Stimulated activated naive CD8-positive, alpha-beta T cell treated with anti-CD3 and anti-CD28 coated beads, Interleukin-15, amount 100 ng/mL, for 72 hours (primary cell): ENCODE results near the gene GRIK1.
"Not testable (repeated sequence)": the region's sequence is repeated elsewhere in the genome, so short reads cannot be mapped to it uniquely, and the experiment has no call there.

Source experiments
- ATAC-seq: fragments of 150-1000 bp; cut with Tn5 transposase; 2 replicates; pipeline ENCODE4 v1.10.0; 2021; ENCODE audit warnings: mild to moderate bottlenecking, moderate library complexity
- DNase-seq, 2 donors: peaks; one replicate each; pipeline ENCODE4 v3.0.0; 2021 to 2022
- H3K27ac Mint-ChIP-seq, 2 donors: one replicate each; pipeline ENCODE4 v1.8.0; 2022; ENCODE audit warnings: mild to moderate bottlenecking in 2 of 2, mixed read lengths in 2 of 2, moderate library complexity in 2 of 2
- H3K27me3 Mint-ChIP-seq: one replicate; pipeline ENCODE4 v1.8.0; 2022; ENCODE audit warnings: mixed read lengths
- H3K4me1 Mint-ChIP-seq: one replicate; pipeline ENCODE4 v1.8.0; 2022; ENCODE audit warnings: mild to moderate bottlenecking, mixed read lengths
- H3K4me3 Mint-ChIP-seq, 2 donors: one replicate each; pipeline ENCODE4 v1.8.0; 2022; ENCODE audit warnings: mild to moderate bottlenecking in 2 of 2, mixed read lengths in 2 of 2, moderate library complexity in 1 of 2
- H3K9me3 Mint-ChIP-seq, 2 donors: one replicate each; pipeline ENCODE4 v1.8.0; 2022; ENCODE audit warnings: mixed read lengths in 2 of 2

GRIK1 gene

GRCh38 chr21:29637134-29637533 is 302.7 kb downstream of the GRIK1 start:
- H3K27ac Mint-ChIP-seq: no peak overlapping the region
- no peaks in the 10 kb centered on the region for H3K9me3 Mint-ChIP-seq

GRCh38 chr21:29634418-29634817 is 305.4 kb downstream of the GRIK1 start:
- H3K4me1 Mint-ChIP-seq: no peaks in the 10 kb centered on the region

More at GRCh38 chr21:29637134-29637533, 302.7 kb downstream of the GRIK1 start:
- H3K4me1 Mint-ChIP-seq: no peaks in the 10 kb centered on the region
- H3K4me3 Mint-ChIP-seq: no peak overlapping the region
- ATAC-seq (no peak), DNase-seq (no peak)
- H3K27me3 Mint-ChIP-seq: no peaks in the 10 kb centered on the region

GRCh38 chr21:29633756-29634155 is 306.0 kb downstream of the GRIK1 start:
- H3K4me3 Mint-ChIP-seq: no peak overlapping the region
- ATAC-seq (no peak), DNase-seq (no peak)
- no peak overlapping the region for H3K27ac Mint-ChIP-seq
- H3K9me3 Mint-ChIP-seq: no peaks in the 10 kb centered on the region
- no peaks in the 10 kb centered on the region for H3K27me3 Mint-ChIP-seq
- H3K4me1 Mint-ChIP-seq: no peaks in the 10 kb centered on the region

More at GRCh38 chr21:29634418-29634817, 305.4 kb downstream of the GRIK1 start:
- Mint-ChIP-seq H3K27ac (no peak overlapping the region), H3K4me3 (no peak overlapping the region), H3K9me3 (no peaks in the 10 kb centered on the region), H3K27me3 (no peaks in the 10 kb centered on the region)
- ATAC-seq: no peak
- no peak for DNase-seq

- H3K4me1 Mint-ChIP-seq: no peaks in the 10 kb centered on the region
- DNase-seq: no peak
- H3K27ac Mint-ChIP-seq: no peak overlapping the region
- H3K9me3 Mint-ChIP-seq: no peaks in the 10 kb centered on the region
- no peaks in the 10 kb centered on the region for H3K27me3 Mint-ChIP-seq
- ATAC-seq: no peak
- no peak overlapping the region for H3K4me3 Mint-ChIP-seq
These were observed 309.4 kb downstream of the GRIK1 start for GRCh38 chr21:29630441-29630840.

GRCh38 chr21:29627905-29628304 is 311.9 kb downstream of the GRIK1 start:
- H3K4me3 Mint-ChIP-seq: no peak overlapping the region
- no peak overlapping the region for H3K27ac Mint-ChIP-seq
- H3K27me3 Mint-ChIP-seq: no peaks in the 10 kb centered on the region
- ATAC-seq (no peak), DNase-seq (no peak)
- H3K9me3 Mint-ChIP-seq: peaks cover 0 to 4% of the 10 kb centered on the region in 2 donors
- no peaks in the 10 kb centered on the region for H3K4me1 Mint-ChIP-seq

GRCh38 chr21:29626801-29627470 is 312.9 kb downstream of the GRIK1 start:
- H3K4me1 Mint-ChIP-seq: no peaks in the 10 kb centered on the region
- ATAC-seq: no peak
- no peak overlapping the region for H3K27ac Mint-ChIP-seq
- peaks cover 0 to 6% of the 10 kb centered on the region in 2 donors for H3K9me3 Mint-ChIP-seq
- no peaks in the 10 kb centered on the region for H3K27me3 Mint-ChIP-seq
- H3K4me3 Mint-ChIP-seq: no peak overlapping the region
- DNase-seq: no peak

GRCh38 chr21:29625990-29626389 is 313.8 kb downstream of the GRIK1 start:
- Mint-ChIP-seq H3K4me1 (no peaks in the 10 kb centered on the region), H3K27me3 (no peaks in the 10 kb centered on the region), H3K27ac (no peak overlapping the region), H3K9me3 (peaks cover 0 to 6% of the 10 kb centered on the region in 2 donors), H3K4me3 (no peak overlapping the region)
- no peak for DNase-seq
- ATAC-seq: no peak

- Mint-ChIP-seq H3K4me3 (no peak overlapping the region), H3K9me3 (peaks cover 0 to 6% of the 10 kb centered on the region in 2 donors), H3K27me3 (no peaks in the 10 kb centered on the region), H3K4me1 (no peaks in the 10 kb centered on the region), H3K27ac (no peak overlapping the region)
- no peak for ATAC-seq
- no peak for DNase-seq
These were observed 315.0 kb downstream of the GRIK1 start for GRCh38 chr21:29624776-29625175.

- Mint-ChIP-seq H3K4me1 (no peaks in the 10 kb centered on the region), H3K27me3 (no peaks in the 10 kb centered on the region), H3K27ac (no peak overlapping the region), H3K4me3 (no peak overlapping the region), H3K9me3 (peaks cover 0 to 10% of the 10 kb centered on the region in 2 donors)
- ATAC-seq: no peak
- DNase-seq: no peak
These were observed 318.3 kb downstream of the GRIK1 start for GRCh38 chr21:29621525-29621924.

- Mint-ChIP-seq H3K4me3 (no peak overlapping the region), H3K9me3 (peaks cover 0 to 4% of the 10 kb centered on the region in 2 donors), H3K4me1 (no peaks in the 10 kb centered on the region), H3K27ac (no peak overlapping the region), H3K27me3 (no peaks in the 10 kb centered on the region)
- ATAC-seq: no peak
- DNase-seq: no peak
These were observed 323.5 kb downstream of the GRIK1 start for GRCh38 chr21:29616209-29616751.

GRCh38 chr21:29613877-29614276 is 325.9 kb downstream of the GRIK1 start:
- Mint-ChIP-seq H3K27ac (no peak overlapping the region), H3K4me3 (no peak overlapping the region), H3K9me3 (peaks cover 4 to 7% of the 10 kb centered on the region in 2 donors), H3K4me1 (no peaks in the 10 kb centered on the region), H3K27me3 (no peaks in the 10 kb centered on the region)
- ATAC-seq (no peak), DNase-seq (no peak)

GRCh38 chr21:29613021-29613420 is 326.8 kb downstream of the GRIK1 start:
- Mint-ChIP-seq H3K9me3 (peaks cover 0 to 7% of the 10 kb centered on the region in 2 donors), H3K4me3 (no peak overlapping the region), H3K27ac (no peak overlapping the region), H3K27me3 (no peaks in the 10 kb centered on the region), H3K4me1 (no peaks in the 10 kb centered on the region)
- ATAC-seq: no peak
- no peak for DNase-seq

- no peak overlapping the region for H3K27ac Mint-ChIP-seq
- DNase-seq (no peak), ATAC-seq (no peak)
- no peak overlapping the region for H3K4me3 Mint-ChIP-seq
- H3K27me3 Mint-ChIP-seq: no peaks in the 10 kb centered on the region
- H3K4me1 Mint-ChIP-seq: no peaks in the 10 kb centered on the region
- peaks cover 0 to 7% of the 10 kb centered on the region in 2 donors for H3K9me3 Mint-ChIP-seq
These were observed 328.9 kb downstream of the GRIK1 start for GRCh38 chr21:29610779-29611360.

- ATAC-seq (no peak), DNase-seq (no peak)
- no peaks in the 10 kb centered on the region for H3K27me3 Mint-ChIP-seq
- no peak overlapping the region for H3K27ac Mint-ChIP-seq
- peaks cover 0 to 12% of the 10 kb centered on the region in 2 donors for H3K9me3 Mint-ChIP-seq
- H3K4me3 Mint-ChIP-seq: no peak overlapping the region
- H3K4me1 Mint-ChIP-seq: no peaks in the 10 kb centered on the region
These were observed 333.2 kb downstream of the GRIK1 start for GRCh38 chr21:29606613-29607012.

- not testable (repeated sequence) for DNase-seq, H3K4me1 Mint-ChIP-seq, H3K4me3 Mint-ChIP-seq, H3K27me3 Mint-ChIP-seq, H3K27ac Mint-ChIP-seq, ATAC-seq
- peaks cover 0 to 10% of the 10 kb centered on the region in 2 donors for H3K9me3 Mint-ChIP-seq
These were observed 334.6 kb downstream of the GRIK1 start for GRCh38 chr21:29605219-29605618.

- DNase-seq: no peak
- no peaks in the 10 kb centered on the region for H3K4me1 Mint-ChIP-seq
- no peak overlapping the region for H3K4me3 Mint-ChIP-seq
- no peak for ATAC-seq
- no peak overlapping the region for H3K27ac Mint-ChIP-seq
- peaks cover 0 to 5% of the 10 kb centered on the region in 2 donors for H3K9me3 Mint-ChIP-seq
- no peaks in the 10 kb centered on the region for H3K27me3 Mint-ChIP-seq
These were observed 335.7 kb downstream of the GRIK1 start for GRCh38 chr21:29604076-29604475.
